Endothelial cell of umbilical vein (primary cell): ENCODE results near the gene PZP. TPM values are rescaled to one million over a fixed set of nuclear protein-coding genes. Genes with fewer than 3 reads are reported as not detected.

Experiments
- BruUV-seq: library from RNA; stranded (reverse); fragments of 400-500 nt; replicated peaks from 2 replicates; lab custom pipeline; 2021; lab: Mats Ljungman, UMichigan
- CTCF ChIA-PET: fragments of 300-600, 350-600 bp; sonication (Branson Sonifier 250); formaldehyde crosslinking; loops from one replicate; lab custom pipeline; 2021; ENCODE audit warnings: antibody characterized with exemption, inconsistent platforms; lab: Charles Lee
- POLR2A ChIA-PET: fragments of 300-600, 350-600 bp; sonication (Branson Sonifier 250); formaldehyde crosslinking; loops from one replicate; lab custom pipeline; 2021; ENCODE audit warnings: antibody characterized with exemption, inconsistent platforms; lab: Charles Lee
- DNase-seq: peaks from one replicate; pipeline ENCODE4 v3.0.0-alpha.2; 2011; ENCODE audit warnings: low read depth, low spot score
- FAIRE-seq: peaks from 2 replicates; lab custom pipeline; 2011; peaks lifted over from hg19 to GRCh38; lab: Jason Lieb, UNC
- H2AFZ ChIP-seq: 2 replicates; pipeline ENCODE4 v1.6.0; 2012; ENCODE audit warnings: low read depth, low read length, control low read depth, inconsistent platforms
- H3K27ac ChIP-seq: 2 replicates; pipeline ENCODE4 v1.5.1; 2011; ENCODE audit warnings: low read depth, mild to moderate bottlenecking, control low read depth, low read length, moderate library complexity; ENCODE audit not compliant: insufficient read depth
- H3K27me3 ChIP-seq, 2 experiments: 2 replicates each; pipeline versions ENCODE4 v1.6.0 to v1.6.1; 2011; ENCODE audit warnings: low read length in 2 of 2, mixed read lengths in 1 of 2; ENCODE audit not compliant: control insufficient read depth in 2 of 2, insufficient read depth in 2 of 2
- H3K36me3 ChIP-seq, 2 experiments: 2 replicates in 1 of 2; 3 replicates in 1 of 2; pipeline ENCODE4 v1.5.1; 2011; ENCODE audit warnings: low read length in 2 of 2, mild to moderate bottlenecking in 1 of 2, moderate library complexity in 1 of 2; ENCODE audit not compliant: control insufficient read depth in 2 of 2, insufficient read depth in 2 of 2; ENCODE audit errors: extremely low read depth in 1 of 2
- H3K4me1 ChIP-seq: 3 replicates; pipeline ENCODE4 v1.5.1; 2011; ENCODE audit warnings: mild to moderate bottlenecking, low read length; ENCODE audit not compliant: control insufficient read depth, insufficient read depth; ENCODE audit errors: extremely low read depth
- H3K4me2 ChIP-seq: 2 replicates; pipeline ENCODE4 v1.6.1; 2011; ENCODE audit warnings: low read length, control low read depth, mixed read lengths; ENCODE audit not compliant: insufficient read depth
- H3K4me3 ChIP-seq, 3 experiments: fragments of 200-600 bp in 1 of 3; sonication (generic), shearing (Covaris generic) in 1 of 3; replicated peaks in 1 of 3; 2 replicates each; pipeline ENCODE4 v1.5.1; 2011 to 2016; ENCODE audit warnings: control low read depth in 3 of 3, low read length in 3 of 3, mild to moderate bottlenecking in 2 of 3, inconsistent platforms in 1 of 3, low read depth in 1 of 3, moderate library complexity in 1 of 3; ENCODE audit not compliant: insufficient read depth in 1 of 3
- H3K79me2 ChIP-seq: 2 replicates; pipeline ENCODE4 v1.6.0; 2012; ENCODE audit warnings: low read length, inconsistent platforms; ENCODE audit not compliant: control insufficient read depth, insufficient read depth
- H3K9ac ChIP-seq: replicated peaks from 2 replicates; pipeline ENCODE3; 2011; ENCODE audit warnings: low read length, control low read depth; ENCODE audit not compliant: insufficient read depth; ENCODE audit errors: extremely low read depth
- H3K9me1 ChIP-seq: replicated peaks from 3 replicates; pipeline ENCODE4 v1.6.0; 2011; ENCODE audit warnings: mild to moderate bottlenecking, low read length; ENCODE audit not compliant: control insufficient read depth, insufficient read depth; ENCODE audit errors: extremely low read depth
- H3K9me3 ChIP-seq: replicated peaks from 2 replicates; pipeline ENCODE4 v1.5.1; 2012; ENCODE audit warnings: low read length, inconsistent platforms; ENCODE audit not compliant: control insufficient read depth, insufficient read depth
- H4K20me1 ChIP-seq: replicated peaks from 2 replicates; pipeline ENCODE3; 2011; ENCODE audit warnings: mild to moderate bottlenecking, low read length; ENCODE audit not compliant: control insufficient read depth, insufficient read depth; ENCODE audit errors: extremely low read depth
- EZH2 ChIP-seq: IDR thresholded peaks from 2 replicates; pipeline ENCODE4 v1.6.1; 2012; ENCODE audit warnings: borderline replicate concordance, low read depth, mild to moderate bottlenecking, moderate library complexity, low read length, inconsistent platforms; ENCODE audit not compliant: severe bottlenecking
- FOS ChIP-seq: IDR thresholded peaks from 2 replicates; pipeline ENCODE4 v1.6.1; 2011; ENCODE audit warnings: mild to moderate bottlenecking, low read length, moderate library complexity, borderline replicate concordance; ENCODE audit not compliant: insufficient read depth
- GATA2 ChIP-seq: IDR thresholded peaks from 2 replicates; pipeline ENCODE4 v1.7.0; 2011; ENCODE audit warnings: low read depth, mild to moderate bottlenecking, moderate library complexity, mixed read lengths, low read length; ENCODE audit not compliant: insufficient read length, insufficient read depth
- JUN ChIP-seq: IDR thresholded peaks from 2 replicates; pipeline ENCODE4 v1.6.1; 2011; ENCODE audit warnings: borderline replicate concordance, low read depth; ENCODE audit not compliant: insufficient read length, insufficient read depth
- MAX ChIP-seq: IDR thresholded peaks from 2 replicates; pipeline ENCODE4 v1.6.1; 2011; ENCODE audit not compliant: insufficient read depth, insufficient read length
- MYC ChIP-seq: IDR thresholded peaks from one replicate; pipeline ENCODE4 v1.6.1; 2011; ENCODE audit warnings: mild to moderate bottlenecking, low read depth, low read length
- POLR2A ChIP-seq: IDR thresholded peaks from 2 replicates; pipeline ENCODE4 v1.6.1; 2012; ENCODE audit warnings: low read depth, mild to moderate bottlenecking, control low read depth, low read length
- POLR2AphosphoS5 ChIP-seq: IDR thresholded peaks from 2 replicates; pipeline ENCODE4 v1.6.1; 2012; ENCODE audit warnings: low read depth, mild to moderate bottlenecking, control low read depth, low read length, moderate library complexity; ENCODE audit not compliant: insufficient read depth
- dilution Hi-C: fragments of 300-500 bp; cut with MboI; formaldehyde crosslinking; loops from one replicate; pipeline ENCODE4 v1.15.0; 2019; ENCODE audit warnings: low sequenced_read_pairs; ENCODE audit not compliant: extremely low pct_ligation_motif_present
- intact Hi-C: fragments of 100-400 bp; cut with micrococcal nuclease; formaldehyde crosslinking; loops from one replicate; pipeline ENCODE4 v1.10.0; 2022
- polyA plus RNA-seq, 4 experiments: library from polyadenylated mRNA; depleted of rRNA in 3 of 4; stranded (reverse) in 3 of 4; unstranded in 1 of 4; fragments of >200 nt; gene quantifications; 2 replicates each; pipeline versions ENCODE4 v1.2.1 to v1.2.3, GENCODE V29; 2011 to 2012; ENCODE audit warnings: missing spikeins in 1 of 4
- total RNA-seq: library from RNA; stranded (reverse); gene quantifications from 2 replicates; pipeline ENCODE4 v1.2.3, GENCODE V29; 2021
- TF ChIP-seq, protein P1 (sequence below), 2 donors: IDR thresholded peaks; 1 replicate in 1 of 2; 2 replicates in 1 of 2; pipeline ENCODE4 v1.5.1; 2011; ENCODE audit warnings: low read length in 2 of 2, mild to moderate bottlenecking in 2 of 2, moderate library complexity in 2 of 2, control low read depth in 1 of 2, inconsistent platforms in 1 of 2, low read depth in 1 of 2; ENCODE audit not compliant: insufficient read depth in 1 of 2; ENCODE audit errors: extremely low read depth in 1 of 2

PZP gene
- total and polyA plus RNA-seq, 2 donors (not counting 3 experiments of a cell fraction or from before 2014, with no cell fraction given): 0.73 to 0.84 TPM

DNA sequence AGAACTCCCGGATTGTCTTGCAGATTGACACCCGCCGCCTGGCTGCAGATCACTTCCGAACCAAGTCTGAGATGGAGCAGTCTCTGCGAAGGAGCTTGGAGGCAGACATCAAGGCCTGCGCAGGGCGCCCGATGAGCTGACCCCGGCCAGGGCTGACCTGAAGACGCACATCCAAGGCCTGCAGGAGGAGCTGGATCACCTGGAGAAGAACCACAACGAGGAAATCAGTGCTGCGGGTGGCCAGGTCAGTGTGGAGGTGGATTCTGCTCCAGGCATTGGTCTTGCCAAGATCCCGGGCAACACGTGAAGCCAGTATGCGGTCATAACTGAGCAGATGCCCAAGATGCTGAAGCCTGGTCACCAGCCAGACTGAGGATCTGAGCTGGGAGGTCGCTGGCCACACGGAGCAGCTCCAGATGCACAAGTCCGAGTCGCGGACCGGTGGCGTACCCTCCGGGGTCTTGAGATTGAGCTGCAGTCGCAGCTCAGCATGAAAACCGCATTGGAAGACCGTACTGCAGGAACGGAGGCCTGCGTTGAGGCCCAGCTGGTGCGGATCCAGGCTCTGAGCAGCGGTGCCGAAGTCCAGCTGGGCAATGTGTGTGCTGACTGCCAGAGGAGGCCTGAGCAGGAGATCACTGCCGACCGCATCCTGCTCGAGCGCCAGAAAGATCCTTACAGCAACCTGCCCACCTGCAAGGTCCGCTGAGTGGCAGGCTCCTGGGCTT is 80.1 kb downstream of the PZP start:
- no peaks in the 10 kb centered on the region for H4K20me1 ChIP-seq
- no peak for TF ChIP-seq JUN
- TF ChIP-seq FOS: no peak
- no peaks in the 10 kb centered on the region for H3K9me1 ChIP-seq
- H3K4me1 ChIP-seq: peaks cover 4% of the 10 kb centered on the region
- ChIA-PET POLR2A (no interaction called here), CTCF (no interaction called here)
- intact Hi-C loops (no loop called here), dilution Hi-C loops (no loop called here)
- H3K27me3 ChIP-seq: no peaks in the 10 kb centered on the region
- H2AFZ ChIP-seq: no peak overlapping the region
- no peak for DNase-seq
- H3K4me3 ChIP-seq: no peak overlapping the region
- H3K9ac ChIP-seq: no peak overlapping the region
- H3K36me3 ChIP-seq: no peaks in the 10 kb centered on the region
- no peak overlapping the region for H3K4me2 ChIP-seq
- no peaks in the 10 kb centered on the region for H3K9me3 ChIP-seq
- no peak overlapping the region for H3K27ac ChIP-seq
- no peak for FAIRE-seq
- no peaks in the 10 kb centered on the region for H3K79me2 ChIP-seq
- BruUV-seq: no TSS peak

DNA sequence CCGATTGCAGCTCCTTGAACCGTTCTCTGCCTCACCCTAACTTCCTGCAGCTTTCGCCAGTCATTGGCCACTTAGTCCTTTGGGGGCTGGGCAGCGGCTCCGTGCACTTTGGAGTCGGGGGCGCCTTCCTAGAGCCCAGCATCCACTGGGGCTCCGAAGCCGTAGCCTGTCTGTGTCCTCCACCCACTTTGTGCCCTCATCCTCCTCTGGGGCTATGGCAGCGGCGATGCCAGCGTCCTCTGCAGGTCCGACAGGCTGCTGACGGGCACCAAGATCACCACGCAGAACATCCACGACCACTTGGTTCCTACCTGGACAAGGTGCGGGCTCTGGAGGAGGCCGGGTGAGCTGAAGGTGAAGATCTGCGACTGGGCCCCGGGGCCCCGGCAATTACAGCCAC is 80.7 kb downstream of the PZP start:
- no peak overlapping the region for H3K27ac ChIP-seq
- no peaks in the 10 kb centered on the region for H3K79me2 ChIP-seq
- dilution Hi-C loops (no loop called here), intact Hi-C loops (no loop called here)
- H4K20me1 ChIP-seq: no peaks in the 10 kb centered on the region
- H2AFZ ChIP-seq: no peak overlapping the region
- POLR2A ChIA-PET: no interaction called here
- no TSS peak for BruUV-seq
- H3K4me1 ChIP-seq: peaks cover 4% of the 10 kb centered on the region
- no peak for DNase-seq
- H3K27me3 ChIP-seq: no peaks in the 10 kb centered on the region
- no peaks in the 10 kb centered on the region for H3K36me3 ChIP-seq
- CTCF ChIA-PET: no interaction called here
- TF ChIP-seq EZH2 (no peak), POLR2AphosphoS5 (no peak), POLR2A (no peak), FOS (no peak), GATA2 (no peak), MAX (no peak), MYC (no peak), JUN (no peak)
- TF ChIP-seq, protein P1, sequence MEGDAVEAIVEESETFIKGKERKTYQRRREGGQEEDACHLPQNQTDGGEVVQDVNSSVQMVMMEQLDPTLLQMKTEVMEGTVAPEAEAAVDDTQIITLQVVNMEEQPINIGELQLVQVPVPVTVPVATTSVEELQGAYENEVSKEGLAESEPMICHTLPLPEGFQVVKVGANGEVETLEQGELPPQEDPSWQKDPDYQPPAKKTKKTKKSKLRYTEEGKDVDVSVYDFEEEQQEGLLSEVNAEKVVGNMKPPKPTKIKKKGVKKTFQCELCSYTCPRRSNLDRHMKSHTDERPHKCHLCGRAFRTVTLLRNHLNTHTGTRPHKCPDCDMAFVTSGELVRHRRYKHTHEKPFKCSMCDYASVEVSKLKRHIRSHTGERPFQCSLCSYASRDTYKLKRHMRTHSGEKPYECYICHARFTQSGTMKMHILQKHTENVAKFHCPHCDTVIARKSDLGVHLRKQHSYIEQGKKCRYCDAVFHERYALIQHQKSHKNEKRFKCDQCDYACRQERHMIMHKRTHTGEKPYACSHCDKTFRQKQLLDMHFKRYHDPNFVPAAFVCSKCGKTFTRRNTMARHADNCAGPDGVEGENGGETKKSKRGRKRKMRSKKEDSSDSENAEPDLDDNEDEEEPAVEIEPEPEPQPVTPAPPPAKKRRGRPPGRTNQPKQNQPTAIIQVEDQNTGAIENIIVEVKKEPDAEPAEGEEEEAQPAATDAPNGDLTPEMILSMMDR (IDR thresholded peaks at IDR 0.05; ENCODE audit: extremely low read depth in 1 of 2, insufficient read depth in 1 of 2, low read depth in 1 of 2, low read length in 2 of 2): no peak
- H3K4me2 ChIP-seq: no peak overlapping the region
- H3K9me3 ChIP-seq: no peaks in the 10 kb centered on the region
- H3K9me1 ChIP-seq: no peaks in the 10 kb centered on the region
- no peak overlapping the region for H3K9ac ChIP-seq
- FAIRE-seq: no peak
- H3K4me3 ChIP-seq: no peak overlapping the region
